T47D (cell line): ENCODE results near the gene SNUPN.
"Not testable (repeated sequence)": the region's sequence is repeated elsewhere in the genome, so short reads cannot be mapped to it uniquely, and the experiment has no call there.

Experiments
- DNase-seq, 2 experiments: peaks; one replicate each; pipeline versions ENCODE4 v3.0.0 to v3.0.0-alpha.2; 2011 to 2012; ENCODE audit warnings: low read depth in 1 of 2, low spot score in 1 of 2
- JUND ChIP-seq: IDR thresholded peaks from 2 replicates; pipeline ENCODE4 v1.6.1; 2012; ENCODE audit warnings: low read depth
- in situ Hi-C: cut with HindIII; loops from 2 replicates; pipeline ENCODE4 v1.10.0; 2016; ENCODE audit warnings: low sequenced_read_pairs, low pct_unique_long_range_greater_than_20kb

The SNUPN gene

GRCh38 chr15:75598361-75598760 is 27.2 kb downstream of the SNUPN start:
- no peak for TF ChIP-seq JUND
- in situ Hi-C loops = no loop called here

GRCh38 chr15:75597667-75598341 is 27.7 kb downstream of the SNUPN start:
- no peak for DNase-seq
- in situ Hi-C loops = no loop called here
- TF ChIP-seq JUND = no peak

More at GRCh38 chr15:75598361-75598760, 27.2 kb downstream of the SNUPN start:
- DNase-seq = no peak

GRCh38 chr15:75596703-75597345 is 28.7 kb downstream of the SNUPN start:
- no peak for DNase-seq
- in situ Hi-C loops = no loop called here
- TF ChIP-seq JUND = no peak

GRCh38 chr15:75594276-75594675 is 31.2 kb downstream of the SNUPN start:
- no peak for DNase-seq
- no peak for TF ChIP-seq JUND
- in situ Hi-C loops = no loop called here

GRCh38 chr15:75591655-75592364 is 33.7 kb downstream of the SNUPN start:
- in situ Hi-C loops = no loop called here
- TF ChIP-seq JUND = no peak
- DNase-seq = no peak

- no peak for DNase-seq
- TF ChIP-seq JUND = no peak
- in situ Hi-C loops = no loop called here
Observed at GRCh38 chr15:75590239-75590638, 35.3 kb downstream of the SNUPN start.

GRCh38 chr15:75589071-75589470 is 36.5 kb downstream of the SNUPN start:
- no peak for DNase-seq
- in situ Hi-C loops = no loop called here
- TF ChIP-seq JUND = no peak

- in situ Hi-C loops = not testable (repeated sequence)
Observed at GRCh38 chr15:75586422-75586821, 39.1 kb downstream of the SNUPN start.

GRCh38 chr15:75584121-75584520 is 41.4 kb downstream of the SNUPN start:
- no peak for TF ChIP-seq JUND
- in situ Hi-C loops = no loop called here
- no peak for DNase-seq

More at GRCh38 chr15:75586422-75586821, 39.1 kb downstream of the SNUPN start:
- not testable (repeated sequence) for DNase-seq

GRCh38 chr15:75583701-75584100 is 41.8 kb downstream of the SNUPN start:
- in situ Hi-C loops = no loop called here
- TF ChIP-seq JUND = no peak
- DNase-seq = no peak

GRCh38 chr15:75582943-75583342 is 42.6 kb downstream of the SNUPN start:
- in situ Hi-C loops, DNase-seq: not testable (repeated sequence)

- in situ Hi-C loops = no loop called here
- TF ChIP-seq JUND = no peak
- peak; percentile 49 to 75 for DNase-seq
Observed at GRCh38 chr15:75578948-75579920, 46.3 kb downstream of the SNUPN start, which contains the start of gene PTPN9. TSS of gene PTPN9 (minus strand) at chr15:75579315. CDS start at chr15:75578776, 539 bp downstream.
